GM18519 (cell line): ENCODE measurements around the gene ACACA.
"Not testable (repeated sequence)": the region's sequence is repeated elsewhere in the genome, so short reads cannot be mapped to it uniquely, and the experiment has no call there.

Experiments
- ATAC-seq: cut with Tn5 transposase; IDR thresholded peaks from one replicate; pipeline ENCODE4 v1.9.1; 2021; ENCODE audit warnings: mild to moderate bottlenecking, moderate library complexity; ENCODE audit not compliant: unreplicated experiment, low FRiP score

The ACACA gene

GRCh38 chr17:37143558-37143957 lies 263.1 kb downstream of the ACACA start:
- ATAC-seq: not testable (repeated sequence)

- no peak for ATAC-seq
Observed at GRCh38 chr17:37142294-37142896, 264.2 kb downstream of the ACACA start.

GRCh38 chr17:37138571-37139120 lies 268.0 kb downstream of the ACACA start:
- no peak for ATAC-seq

- ATAC-seq: no peak
Observed at GRCh38 chr17:37137906-37138514, 268.6 kb downstream of the ACACA start.

GRCh38 chr17:37137070-37137610 lies 269.5 kb downstream of the ACACA start:
- ATAC-seq: no peak

GRCh38 chr17:37135576-37135975 lies 271.1 kb downstream of the ACACA start:
- no peak for ATAC-seq

DNA sequence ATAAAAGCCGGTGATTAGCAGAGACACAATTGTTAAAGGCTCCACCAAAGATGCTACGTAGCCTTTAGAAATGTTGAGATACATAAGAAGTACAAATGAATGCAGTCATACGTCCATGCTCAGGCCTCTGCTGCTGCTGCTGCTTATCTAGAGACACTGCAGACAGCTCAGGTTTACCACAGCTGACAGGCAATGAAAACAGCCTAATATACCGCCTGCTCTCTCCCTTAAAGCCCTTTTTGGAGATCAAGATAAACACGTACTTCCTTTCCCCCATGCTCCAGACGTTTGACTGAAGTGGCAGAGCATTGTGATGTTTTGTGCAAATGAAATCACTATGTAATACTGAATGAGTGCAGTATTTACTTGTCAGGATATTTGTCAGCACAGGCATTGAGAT lies 272.6 kb downstream of the ACACA start:
- ATAC-seq: no peak

- ATAC-seq: no peak
Observed at GRCh38 chr17:37133136-37133535, 273.5 kb downstream of the ACACA start.

DNA sequence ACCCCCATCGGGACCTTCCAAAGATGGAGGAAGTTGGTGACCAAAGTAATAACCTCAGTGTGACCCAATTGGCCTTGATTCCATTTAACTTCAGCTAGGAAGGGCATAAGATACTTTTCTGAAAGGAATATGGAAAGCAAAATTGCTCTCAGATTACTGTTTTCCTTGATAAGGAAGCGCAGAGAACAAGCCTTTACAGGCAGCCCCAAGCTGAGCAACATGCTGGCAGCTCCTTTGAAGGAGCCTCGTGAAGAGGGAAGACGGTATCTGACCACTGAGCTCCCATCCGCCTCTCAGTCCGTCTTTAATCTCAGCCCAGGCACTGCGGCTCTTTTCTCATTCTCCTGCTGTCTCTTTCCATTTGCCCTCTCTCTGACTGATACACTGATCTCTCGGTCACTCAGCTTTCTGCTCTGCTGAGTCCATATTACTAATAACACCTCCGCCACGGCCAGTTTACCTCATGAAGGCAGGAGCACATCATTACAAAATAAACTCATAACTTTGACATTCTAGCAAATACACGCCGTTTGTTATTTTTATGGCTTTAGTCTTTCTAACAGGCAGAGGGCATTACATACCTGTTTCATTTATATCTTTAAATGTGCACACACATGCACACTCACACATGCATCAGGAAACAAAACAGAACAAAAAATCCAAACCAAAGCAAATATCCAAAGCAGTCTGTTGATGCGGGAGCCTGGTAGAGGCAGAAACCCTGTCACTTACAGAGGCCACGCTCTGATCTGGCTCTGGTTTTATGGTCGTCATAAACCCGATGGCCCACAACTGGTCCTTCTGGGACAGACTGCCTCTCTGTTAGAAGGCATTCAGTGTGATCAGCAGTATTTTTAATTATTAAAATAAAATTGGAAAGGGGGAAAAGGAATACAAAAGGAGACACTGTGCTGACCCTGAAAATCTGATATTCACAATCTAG lies 274.7 kb downstream of the ACACA start:
- no peak for ATAC-seq

DNA sequence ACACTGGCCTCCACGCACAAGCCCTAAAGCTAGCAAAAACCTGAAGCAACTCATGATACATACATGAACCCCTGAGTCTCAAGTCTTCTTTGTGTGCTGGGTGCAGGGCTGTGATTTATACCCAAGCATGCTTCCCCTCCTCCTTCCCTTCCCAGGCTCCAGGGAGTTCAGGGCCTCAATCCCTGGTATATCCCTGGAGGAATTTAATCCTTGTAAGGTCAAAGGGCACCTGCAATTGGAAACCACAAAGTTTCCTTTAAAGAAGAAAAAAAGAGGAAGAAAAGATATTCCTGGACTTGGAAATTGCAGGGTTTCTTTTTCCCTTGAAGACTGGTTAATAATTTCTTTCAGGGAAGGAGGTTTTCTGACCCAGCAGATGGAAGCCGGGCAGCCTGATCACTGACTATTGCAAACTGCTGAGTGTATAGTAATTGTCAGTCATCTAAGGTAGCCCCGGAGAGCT lies 275.6 kb downstream of the ACACA start:
- no peak for ATAC-seq

GRCh38 chr17:37124821-37125173 lies 281.8 kb downstream of the ACACA start:
- no peak for ATAC-seq

DNA sequence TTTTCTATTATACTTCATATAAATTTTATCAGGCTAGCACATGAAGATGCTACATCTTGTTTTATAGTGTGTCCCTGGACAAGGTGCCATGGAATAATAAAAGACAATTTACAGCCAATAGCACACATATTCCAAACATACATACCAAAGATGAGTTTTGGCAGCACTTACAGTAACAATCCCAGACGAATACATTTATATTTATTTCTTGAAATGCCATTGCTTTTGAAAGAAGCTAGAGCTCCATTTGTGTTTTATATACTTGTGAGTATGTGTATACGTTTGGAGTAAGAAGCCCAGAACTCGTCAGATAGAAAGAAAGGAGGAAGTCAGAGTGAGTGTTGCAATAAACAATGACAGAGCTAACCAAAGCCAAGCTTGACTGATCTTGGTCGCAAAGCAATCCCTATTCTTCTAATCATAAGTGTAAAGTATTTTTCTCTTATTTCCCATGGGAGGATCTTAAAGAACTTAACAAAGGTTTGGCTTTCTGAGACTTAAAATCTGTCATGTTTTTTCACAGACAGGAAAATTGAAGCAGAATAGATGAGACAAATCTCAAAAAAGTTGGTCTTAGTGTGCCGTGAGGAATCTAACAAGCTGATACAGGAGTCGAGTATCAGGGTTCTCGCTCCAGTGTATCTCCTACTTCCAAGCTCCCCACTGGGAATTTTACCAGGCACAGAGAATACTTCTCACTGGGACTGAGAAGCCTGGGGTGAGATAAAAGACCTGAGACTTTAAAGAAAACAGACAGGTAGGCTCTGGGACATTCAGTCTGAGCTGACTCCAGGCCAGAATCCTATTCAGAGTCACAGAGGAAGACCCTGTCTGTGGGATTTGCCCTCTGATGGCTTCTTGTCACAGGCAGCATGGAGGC lies 282.5 kb downstream of the ACACA start:
- ATAC-seq: no peak

DNA sequence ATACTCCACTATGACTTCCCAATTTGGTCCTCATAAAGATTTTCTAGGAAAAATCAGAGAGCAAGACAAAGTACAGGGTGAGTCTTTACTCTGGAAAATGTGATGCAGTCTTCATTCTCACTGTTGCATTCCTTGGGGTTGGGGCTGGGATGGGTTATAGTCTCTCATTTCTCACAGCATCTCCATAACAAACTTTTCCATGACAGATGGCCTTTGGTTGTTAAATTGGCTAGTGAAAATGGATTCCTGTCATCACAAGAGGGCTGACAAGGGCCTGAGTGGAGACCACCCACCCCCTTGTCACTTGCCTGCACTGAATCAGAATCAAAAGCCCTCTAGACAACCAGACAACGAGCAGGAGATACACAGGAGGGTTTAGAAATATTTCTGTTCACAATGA lies 283.2 kb downstream of the ACACA start:
- ATAC-seq: no peak

- no peak for ATAC-seq
Observed at GRCh38 chr17:37121616-37122015, 285.0 kb downstream of the ACACA start.

DNA sequence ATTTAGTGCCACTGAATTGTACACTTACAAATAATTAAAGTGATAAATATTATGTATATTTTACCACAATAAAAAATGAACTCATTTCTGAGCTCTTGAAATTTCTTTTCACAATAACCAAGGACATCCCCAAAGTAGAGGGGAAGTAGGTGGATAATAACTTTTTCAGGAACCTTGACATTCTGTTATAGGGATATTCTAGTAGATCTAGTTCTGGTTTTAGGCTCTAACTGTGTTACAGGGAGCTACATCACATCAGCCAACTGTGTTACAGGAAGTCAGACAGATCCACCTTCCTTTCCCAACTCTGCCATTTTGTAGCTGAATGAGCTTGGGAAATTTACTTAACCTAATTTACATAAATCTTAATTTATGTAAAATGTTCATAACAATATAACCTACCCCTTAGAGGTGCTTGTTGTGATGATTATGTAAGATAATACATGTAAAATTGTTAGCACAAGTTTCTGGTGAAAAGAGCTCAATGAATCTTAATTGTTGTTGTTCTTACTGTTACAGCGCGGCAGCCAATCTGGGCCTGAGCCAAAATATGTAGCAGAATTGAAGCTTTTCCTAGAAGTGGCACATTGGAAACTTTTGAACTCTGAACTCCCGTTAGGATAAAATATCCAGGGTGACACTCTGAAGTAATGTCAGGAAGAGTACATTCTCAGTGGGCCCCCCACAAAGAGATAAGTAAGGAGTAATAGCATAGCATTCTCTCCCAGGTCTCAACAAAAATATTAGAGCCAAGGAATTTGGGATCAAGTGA lies 288.1 kb downstream of the ACACA start:
- no peak for ATAC-seq

DNA sequence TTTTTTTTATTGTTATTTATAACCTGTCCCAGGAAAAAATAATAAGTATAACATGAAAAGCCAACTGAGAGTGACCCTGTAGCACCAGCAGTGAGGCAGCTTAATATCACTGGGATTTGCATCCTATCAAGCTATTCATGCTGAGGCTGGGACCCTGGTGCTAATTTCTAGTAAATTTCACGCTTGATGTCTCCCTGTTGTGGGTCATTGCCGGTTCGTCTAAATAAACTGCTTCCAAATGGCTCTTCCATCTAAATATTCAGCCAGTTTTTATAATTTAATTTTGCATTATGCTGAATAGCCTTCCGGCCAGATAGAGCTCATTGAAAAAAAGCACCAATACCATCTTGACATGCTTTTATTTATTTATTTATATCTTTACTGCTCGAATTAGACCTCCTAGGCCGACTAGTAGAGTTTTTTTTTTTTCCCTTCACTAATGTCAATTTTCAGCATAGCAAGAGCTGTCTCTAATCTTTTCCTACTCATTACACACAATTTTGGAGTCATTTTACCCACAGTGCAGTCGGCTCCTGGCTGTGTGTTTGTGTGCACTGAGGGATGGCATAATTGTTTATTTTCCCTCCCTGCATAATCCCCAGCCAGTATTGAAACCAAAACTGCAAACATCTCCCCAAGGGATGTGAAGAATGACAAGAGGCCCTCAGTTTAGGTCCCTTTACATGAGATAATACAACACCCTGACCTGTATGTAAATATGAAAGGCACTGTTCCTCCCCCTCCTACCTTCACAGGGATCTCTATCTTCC lies 289.1 kb downstream of the ACACA start:
- no peak for ATAC-seq

DNA sequence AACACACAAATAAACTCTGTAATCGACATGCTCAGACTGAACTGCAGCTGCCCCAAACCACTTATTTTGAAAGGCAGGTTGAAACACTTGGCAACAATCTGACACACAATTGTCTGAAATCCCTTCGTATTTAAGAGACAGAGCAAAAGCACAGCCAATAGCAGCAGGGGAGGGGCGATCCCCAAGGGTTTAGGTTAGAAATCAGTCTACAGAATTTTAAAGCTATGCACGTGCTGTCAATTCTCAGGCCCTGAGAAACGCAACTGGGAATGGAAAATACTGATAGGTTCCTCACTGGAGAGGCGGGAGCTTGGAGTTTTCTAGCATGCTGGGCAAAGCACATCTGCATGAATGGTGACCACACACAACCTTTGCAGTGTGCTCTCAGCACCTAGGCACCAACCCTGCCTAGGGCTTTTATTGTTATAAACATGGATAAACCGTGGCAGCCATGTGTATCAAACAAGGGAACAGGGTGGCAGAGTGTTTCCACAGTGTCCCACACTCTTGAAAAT lies 289.9 kb downstream of the ACACA start:
- no peak for ATAC-seq

DNA sequence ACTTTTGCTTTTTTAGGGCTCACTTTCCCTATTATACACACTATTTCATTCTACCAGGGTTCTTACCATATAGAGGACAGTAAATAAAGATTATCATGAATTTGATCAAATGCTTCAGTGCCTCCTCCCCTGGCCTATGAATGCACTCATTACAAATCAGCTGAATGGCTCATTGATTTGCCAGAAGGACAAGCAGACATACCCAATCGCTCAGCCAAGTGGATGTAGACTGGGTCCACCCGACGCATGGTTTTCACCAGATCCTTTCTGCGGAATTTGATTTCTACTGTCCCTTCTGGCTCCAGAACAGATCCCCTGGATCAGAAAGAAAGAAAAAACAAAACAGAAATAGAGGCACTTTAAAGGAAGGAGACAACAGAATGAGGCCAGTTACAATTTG lies 295.3 kb downstream of the ACACA start:
- no peak for ATAC-seq
